Loucy (cell line): Measurements from ENCODE around the gene GPR15LG.
A peak's percentile ranks its signal among the peaks of the same experiment; 100 is the strongest.

Source experiments
- H2AFZ ChIP-seq: fragments of 200-600 bp; sonication (generic); 2 replicates; pipeline ENCODE4 v1.6.0; 2016; ENCODE audit warnings: antibody characterized with exemption, mild to moderate bottlenecking, low read length, moderate library complexity
- H3F3A ChIP-seq: fragments of 200-600 bp; 2 replicates; pipeline ENCODE4 v1.6.0; 2016; ENCODE audit warnings: antibody characterized with exemption, low read depth, mild to moderate bottlenecking
- H3K27me3 ChIP-seq: fragments of 200-600 bp; sonication (generic); 2 replicates; pipeline ENCODE4 v1.6.1; 2014; ENCODE audit warnings: low read length, mild to moderate bottlenecking; ENCODE audit not compliant: insufficient read depth, poor library complexity, severe bottlenecking
- H3K36me3 ChIP-seq: fragments of 200-600 bp; sonication (generic); 2 replicates; pipeline ENCODE4 v1.6.1; 2016; ENCODE audit warnings: low read length; ENCODE audit not compliant: insufficient read depth
- H3K4me1 ChIP-seq: fragments of 200-600 bp; sonication (generic); 2 replicates; pipeline ENCODE4 v1.5.1; 2014; ENCODE audit warnings: low read length, mild to moderate bottlenecking; ENCODE audit not compliant: insufficient read depth, poor library complexity, severe bottlenecking
- H3K4me2 ChIP-seq: fragments of 200-600 bp; sonication (generic); 2 replicates; pipeline ENCODE4 v1.6.0; 2014; ENCODE audit warnings: antibody characterized with exemption, low read length, low read depth, mild to moderate bottlenecking; ENCODE audit not compliant: poor library complexity, severe bottlenecking
- H3K4me3 ChIP-seq: fragments of 200-600 bp; sonication (generic); 2 replicates; pipeline ENCODE4 v1.5.1; 2014; ENCODE audit warnings: low read length, mild to moderate bottlenecking, mixed read lengths; ENCODE audit not compliant: poor library complexity, severe bottlenecking
- H3K79me2 ChIP-seq: fragments of 200-600 bp; sonication (generic); 2 replicates; pipeline ENCODE4 v1.6.1; 2014; ENCODE audit warnings: low read length; ENCODE audit not compliant: insufficient read depth
- H3K9ac ChIP-seq: fragments of 200-600 bp; sonication (generic); 2 replicates; pipeline ENCODE4 v1.6.0; 2014; ENCODE audit warnings: mild to moderate bottlenecking, low read depth, low read length, moderate library complexity; ENCODE audit not compliant: poor library complexity, severe bottlenecking
- H3K9me2 ChIP-seq: fragments of 200-600 bp; sonication (generic); replicated peaks from 2 replicates; pipeline ENCODE4 v1.6.1; 2016; ENCODE audit warnings: low read depth, low read length, mixed read lengths
- H3K9me3 ChIP-seq: fragments of 200-600 bp; sonication (generic); 2 replicates; pipeline ENCODE4 v1.6.1; 2014; ENCODE audit warnings: mild to moderate bottlenecking, antibody characterized with exemption, low read length, low read depth; ENCODE audit not compliant: insufficient read depth
- H4K20me1 ChIP-seq: fragments of 200-600 bp; sonication (generic); 2 replicates; pipeline ENCODE4 v1.6.0; 2014; ENCODE audit warnings: antibody characterized with exemption, low read length, mild to moderate bottlenecking; ENCODE audit not compliant: insufficient read depth, poor library complexity, severe bottlenecking
- EZH2phosphoT487 ChIP-seq: fragments of 200-600 bp; IDR thresholded peaks from 2 replicates; pipeline ENCODE4 v1.6.1; 2018; ENCODE audit warnings: antibody characterized with exemption, mild to moderate bottlenecking, moderate library complexity, borderline replicate concordance
- TF ChIP-seq, protein P1 (sequence below): fragments of 200-600 bp; sonication (generic); conservative IDR thresholded peaks from 2 replicates; pipeline ENCODE4 v1.5.1; 2014; ENCODE audit warnings: mild to moderate bottlenecking, antibody characterized with exemption, low read length

GPR15LG gene

DNA sequence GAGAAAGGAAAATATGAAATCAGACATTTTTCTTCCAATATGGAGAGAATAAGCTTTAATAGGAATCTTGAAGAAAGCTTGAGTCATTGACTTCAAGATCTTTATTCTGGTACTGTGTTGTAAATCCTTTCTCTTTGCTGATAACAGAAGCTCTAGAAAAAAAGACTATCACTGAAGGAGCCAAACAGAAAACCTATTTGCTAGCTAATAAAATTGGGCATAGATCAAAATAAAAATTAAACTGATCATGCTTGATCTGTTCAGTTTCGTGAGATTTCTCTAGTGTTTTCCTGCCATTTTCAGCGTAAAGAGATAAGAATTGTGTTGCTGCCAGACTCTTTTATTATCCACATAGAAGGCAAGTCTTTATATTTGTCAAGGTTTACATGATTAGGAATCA lies 35.8 kb upstream of the GPR15LG start:
- Histone ChIP-seq H3K9ac (no peak overlapping the region), H3K4me2 (no peak overlapping the region), H3K36me3 (peaks cover 3% of the 10 kb centered on the region; the same call in 1 of the 2 replicates), H3K4me1 (peaks cover 29% of the 10 kb centered on the region), H3K9me2 (no peaks in the 10 kb centered on the region), H4K20me1 (peaks cover 22% of the 10 kb centered on the region), H3K9me3 (no peaks in the 10 kb centered on the region), H2AFZ (no peak overlapping the region), H3K4me3 (no peak overlapping the region), H3K27me3 (peaks cover 38% of the 10 kb centered on the region), H3K79me2 (peaks cover 23% of the 10 kb centered on the region), H3F3A (no peaks in the 10 kb centered on the region)
- TF ChIP-seq, protein P1, sequence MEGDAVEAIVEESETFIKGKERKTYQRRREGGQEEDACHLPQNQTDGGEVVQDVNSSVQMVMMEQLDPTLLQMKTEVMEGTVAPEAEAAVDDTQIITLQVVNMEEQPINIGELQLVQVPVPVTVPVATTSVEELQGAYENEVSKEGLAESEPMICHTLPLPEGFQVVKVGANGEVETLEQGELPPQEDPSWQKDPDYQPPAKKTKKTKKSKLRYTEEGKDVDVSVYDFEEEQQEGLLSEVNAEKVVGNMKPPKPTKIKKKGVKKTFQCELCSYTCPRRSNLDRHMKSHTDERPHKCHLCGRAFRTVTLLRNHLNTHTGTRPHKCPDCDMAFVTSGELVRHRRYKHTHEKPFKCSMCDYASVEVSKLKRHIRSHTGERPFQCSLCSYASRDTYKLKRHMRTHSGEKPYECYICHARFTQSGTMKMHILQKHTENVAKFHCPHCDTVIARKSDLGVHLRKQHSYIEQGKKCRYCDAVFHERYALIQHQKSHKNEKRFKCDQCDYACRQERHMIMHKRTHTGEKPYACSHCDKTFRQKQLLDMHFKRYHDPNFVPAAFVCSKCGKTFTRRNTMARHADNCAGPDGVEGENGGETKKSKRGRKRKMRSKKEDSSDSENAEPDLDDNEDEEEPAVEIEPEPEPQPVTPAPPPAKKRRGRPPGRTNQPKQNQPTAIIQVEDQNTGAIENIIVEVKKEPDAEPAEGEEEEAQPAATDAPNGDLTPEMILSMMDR, result no peak
- TF ChIP-seq EZH2phosphoT487, result no peak

- H3K36me3 ChIP-seq, result peaks cover 10% of the 10 kb centered on the region; the same call in 1 of the 2 replicates
- H3K27me3 ChIP-seq, result peaks cover 36% of the 10 kb centered on the region
- no peak for TF ChIP-seq EZH2phosphoT487
- TF ChIP-seq, protein P1, result no peak
- H3K9ac ChIP-seq, result peak overlapping the region; percentile 92
- H3F3A ChIP-seq, result no peaks in the 10 kb centered on the region
- H3K79me2 ChIP-seq, result peaks cover 23% of the 10 kb centered on the region
- H3K9me3 ChIP-seq, result no peaks in the 10 kb centered on the region
- peak overlapping the region; percentile 99 for H3K4me3 ChIP-seq
- peaks cover 27% of the 10 kb centered on the region for H4K20me1 ChIP-seq
- H2AFZ ChIP-seq, result peak overlapping the region; percentile 100
- H3K4me2 ChIP-seq, result peak overlapping the region; percentile 88
- H3K9me2 ChIP-seq, result no peaks in the 10 kb centered on the region
- peaks cover 29% of the 10 kb centered on the region for H3K4me1 ChIP-seq
These were observed 35.0 kb upstream of the GPR15LG start for GRCh38 chr10:84138478-84139125.

DNA sequence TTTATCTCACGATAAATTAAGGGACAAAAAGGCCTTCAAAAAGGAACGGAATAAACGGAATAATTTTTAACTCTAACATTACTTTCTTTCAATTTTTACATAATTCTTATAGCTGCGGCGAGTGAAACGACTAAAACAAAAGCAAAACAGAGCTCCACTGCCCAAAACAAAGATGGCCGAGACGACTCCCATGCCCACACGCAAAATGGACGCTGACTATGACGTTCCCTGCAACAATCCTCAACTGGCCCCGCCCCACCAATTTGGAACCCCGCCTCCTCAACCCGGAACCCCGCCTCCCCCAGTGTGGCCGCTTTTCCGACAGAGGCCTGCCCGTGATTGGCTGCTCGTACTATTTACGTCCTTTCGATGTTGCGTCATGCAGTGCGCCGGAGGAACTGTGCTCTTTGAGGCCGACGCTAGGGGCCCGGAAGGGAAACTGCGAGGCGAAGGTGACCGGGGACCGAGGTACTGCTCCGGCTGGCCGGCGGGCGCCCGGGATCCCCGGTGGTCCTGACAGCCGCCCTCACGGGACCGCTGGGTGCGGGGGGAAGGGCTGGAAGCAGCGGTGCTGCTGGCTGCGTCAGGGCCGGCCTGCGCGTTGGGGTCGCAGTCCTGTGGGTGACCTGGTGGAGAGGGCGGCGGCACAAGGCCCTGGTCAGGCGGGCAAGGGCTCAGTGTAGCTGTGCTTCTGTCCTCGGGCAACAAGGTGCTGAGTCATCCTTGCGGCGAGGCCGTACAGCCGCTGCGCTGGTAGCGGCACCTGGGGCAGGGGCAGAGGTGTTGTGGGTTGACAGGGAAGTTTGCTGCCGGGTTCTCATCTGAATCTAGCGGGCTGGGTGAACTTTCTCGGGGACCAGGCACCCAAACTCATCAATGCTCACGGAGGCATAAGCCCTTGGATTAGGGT lies 34.2 kb upstream of the GPR15LG start, which contains the start of gene GHITM:
Gene GHITM (plus strand): TSS at position 384 of the 910 bp plus-strand sequence. CDS start 1,992 bp downstream, outside the sequence.
- Histone ChIP-seq H3K4me3 (peak within 1 kb of the TSS; percentile 99), H2AFZ (peak within 1 kb of the TSS; percentile 100), H3F3A (no peaks in the 10 kb centered on the region), H4K20me1 (peaks cover 27% of the 10 kb centered on the region), H3K9ac (peak within 1 kb of the TSS; percentile 92), H3K4me2 (peak within 1 kb of the TSS; percentile 88), H3K36me3 (peaks cover 18% of the 10 kb centered on the region; the same call in 1 of the 2 replicates), H3K79me2 (peaks cover 23% of the 10 kb centered on the region), H3K9me2 (no peaks in the 10 kb centered on the region), H3K4me1 (peaks cover 29% of the 10 kb centered on the region), H3K27me3 (peaks cover 30% of the 10 kb centered on the region), H3K9me3 (no peaks in the 10 kb centered on the region)
- no peak for TF ChIP-seq EZH2phosphoT487
- TF ChIP-seq, protein P1, result peak; percentile 23; the same call in 1 of the 2 replicates
